HuH-7 (cell line): ENCODE results near the gene MIER3.
A peak's percentile ranks its signal among the peaks of the same experiment; 100 is the strongest.
"Not testable (repeated sequence)": the region's sequence is repeated elsewhere in the genome, so short reads cannot be mapped to it uniquely, and the experiment has no call there.

Experiments used
- DNase-seq: peaks from one replicate; pipeline ENCODE4 v3.0.0; 2011; ENCODE audit warnings: low spot score

The MIER3 gene, protein sequence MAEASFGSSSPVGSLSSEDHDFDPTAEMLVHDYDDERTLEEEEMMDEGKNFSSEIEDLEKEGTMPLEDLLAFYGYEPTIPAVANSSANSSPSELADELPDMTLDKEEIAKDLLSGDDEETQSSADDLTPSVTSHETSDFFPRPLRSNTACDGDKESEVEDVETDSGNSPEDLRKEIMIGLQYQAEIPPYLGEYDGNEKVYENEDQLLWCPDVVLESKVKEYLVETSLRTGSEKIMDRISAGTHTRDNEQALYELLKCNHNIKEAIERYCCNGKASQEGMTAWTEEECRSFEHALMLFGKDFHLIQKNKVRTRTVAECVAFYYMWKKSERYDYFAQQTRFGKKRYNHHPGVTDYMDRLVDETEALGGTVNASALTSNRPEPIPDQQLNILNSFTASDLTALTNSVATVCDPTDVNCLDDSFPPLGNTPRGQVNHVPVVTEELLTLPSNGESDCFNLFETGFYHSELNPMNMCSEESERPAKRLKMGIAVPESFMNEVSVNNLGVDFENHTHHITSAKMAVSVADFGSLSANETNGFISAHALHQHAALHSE

DNA sequence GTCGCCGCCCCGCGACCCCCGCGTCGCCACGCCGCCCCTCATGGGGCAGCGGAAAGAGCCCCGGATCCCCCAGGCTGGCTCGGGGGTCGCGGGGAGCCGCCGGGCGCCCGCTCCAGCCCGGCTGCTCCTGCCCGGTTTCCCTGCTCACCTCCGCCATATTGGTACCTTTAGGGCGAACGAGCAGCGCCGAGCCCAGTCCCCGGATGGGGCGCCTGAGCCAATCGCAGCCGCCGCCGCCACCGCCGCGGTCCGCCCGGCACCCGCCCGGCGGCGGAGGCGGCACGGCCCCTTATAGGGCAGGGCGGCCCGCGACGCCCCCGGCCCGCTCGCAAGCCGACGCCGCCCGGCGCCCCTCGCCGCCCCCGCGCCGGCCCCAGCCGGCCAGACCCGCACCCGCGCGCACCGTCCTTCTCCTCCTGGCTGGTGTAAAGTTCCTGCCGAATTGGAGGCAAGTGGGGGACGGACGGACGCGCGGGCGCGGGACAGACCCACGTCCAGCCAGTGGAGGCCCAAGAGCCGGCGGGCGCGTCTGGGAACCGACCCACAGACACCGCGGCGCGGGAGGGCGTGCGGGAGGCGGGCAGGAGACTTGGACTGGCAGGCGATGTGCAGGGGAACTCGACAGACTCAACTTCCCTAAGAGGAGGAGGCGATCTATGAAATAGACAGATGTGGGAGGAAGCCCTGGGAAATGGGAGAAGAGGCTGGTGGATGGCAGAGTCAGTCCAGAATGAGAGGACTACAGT lies at the start of gene MIER3:
Gene MIER3, minus strand, starts transcription at position 178 of the 746 bp plus-strand sequence. Its CDS starts 21 bp downstream, at position 157.
- DNase-seq = peak; percentile 70

DNA sequence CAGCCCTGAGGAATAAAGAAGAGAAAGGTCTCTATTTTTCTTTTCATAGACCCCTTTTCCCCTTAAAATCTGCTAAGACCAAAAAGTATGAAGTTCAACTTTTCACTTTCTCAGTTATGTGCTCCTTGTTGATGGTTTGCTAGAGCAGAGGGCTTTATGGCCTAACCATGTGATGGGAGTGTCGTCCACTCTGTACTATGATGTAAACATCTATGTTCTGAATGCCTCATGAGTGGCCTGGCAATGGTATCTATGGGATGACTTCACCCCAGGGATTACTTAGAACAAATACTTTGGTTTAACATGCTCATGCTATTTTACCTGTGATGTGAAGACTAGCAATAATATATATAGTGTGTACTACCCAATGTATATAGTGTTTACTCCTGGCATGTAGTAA lies 43.7 kb upstream of the MIER3 start:
- DNase-seq = no peak

DNA sequence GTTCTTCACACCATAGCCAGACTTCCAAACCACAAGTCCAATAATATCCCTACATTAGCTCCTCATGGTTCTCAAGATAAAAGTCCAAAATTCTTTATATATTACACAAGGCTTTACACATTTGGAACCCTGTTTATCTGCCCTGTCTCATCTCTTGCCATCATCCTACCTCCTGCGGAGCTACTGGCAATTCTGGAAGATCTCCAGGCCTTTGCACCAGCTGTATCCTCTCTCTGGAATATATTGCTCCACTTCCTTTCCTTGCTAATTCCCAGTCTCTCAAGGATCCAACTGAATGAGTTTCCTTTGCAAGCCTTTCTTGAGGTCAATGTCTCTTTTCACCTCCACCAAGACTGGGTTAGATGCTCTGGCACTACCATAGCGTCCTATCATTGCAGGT lies 41.3 kb upstream of the MIER3 start:
- no peak for DNase-seq

DNA sequence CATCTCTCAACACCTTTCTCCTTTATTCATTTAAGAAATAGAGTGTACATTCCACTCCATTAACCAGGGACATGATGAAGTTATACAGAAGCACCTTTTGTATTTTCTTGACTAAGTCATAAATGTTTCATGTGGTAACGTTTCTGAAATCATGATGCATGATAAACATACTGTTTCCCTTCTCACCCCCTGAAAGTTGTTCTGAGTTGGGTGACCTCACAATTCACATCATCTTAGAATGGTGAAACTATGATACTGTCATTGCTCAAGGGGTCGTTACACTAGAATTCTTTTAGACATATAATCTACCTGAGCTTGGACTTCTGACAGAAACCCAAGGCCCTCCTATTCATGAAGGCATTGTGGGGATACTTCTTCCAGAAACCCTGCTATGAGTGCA lies 37.8 kb upstream of the MIER3 start:
- no peak for DNase-seq

DNA sequence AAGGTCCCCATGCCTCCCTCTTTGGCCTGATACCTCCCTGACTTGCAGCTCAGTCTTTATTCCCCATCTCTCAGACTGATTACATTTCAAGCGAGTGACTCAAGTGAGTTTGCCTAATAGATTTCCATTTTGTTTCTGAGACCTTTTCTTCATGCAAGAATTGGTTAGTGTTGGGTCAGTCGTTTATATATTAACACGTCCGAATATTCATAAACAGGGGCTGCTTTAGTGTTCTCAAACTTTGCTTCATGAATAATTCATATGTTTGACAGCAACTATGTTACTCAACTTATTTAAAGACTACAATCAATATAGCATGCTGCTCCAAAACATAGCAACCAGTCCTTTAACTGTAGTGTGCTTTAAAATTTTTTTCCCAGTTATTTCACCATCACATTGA lies 36.6 kb upstream of the MIER3 start:
- DNase-seq = no peak

DNA sequence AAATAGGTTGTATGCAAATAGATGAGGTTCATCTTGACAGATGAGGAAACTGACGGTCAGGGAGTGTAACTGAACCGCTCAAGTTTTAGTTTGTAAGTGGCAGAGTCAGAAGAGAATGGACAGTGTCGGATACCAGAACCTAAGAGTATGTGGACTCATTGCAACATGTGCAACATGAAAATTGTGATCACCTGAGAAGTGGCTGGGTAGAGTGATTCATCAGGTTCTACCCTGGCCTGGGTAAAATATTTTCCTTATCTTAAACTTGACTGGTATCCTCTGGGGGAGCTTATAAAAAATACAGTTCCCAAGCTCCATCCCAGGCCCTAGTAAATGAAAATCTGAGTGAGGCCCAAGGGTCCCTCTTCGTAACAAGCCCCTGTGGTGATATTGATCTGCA lies 35.2 kb upstream of the MIER3 start:
- DNase-seq = no peak

DNA sequence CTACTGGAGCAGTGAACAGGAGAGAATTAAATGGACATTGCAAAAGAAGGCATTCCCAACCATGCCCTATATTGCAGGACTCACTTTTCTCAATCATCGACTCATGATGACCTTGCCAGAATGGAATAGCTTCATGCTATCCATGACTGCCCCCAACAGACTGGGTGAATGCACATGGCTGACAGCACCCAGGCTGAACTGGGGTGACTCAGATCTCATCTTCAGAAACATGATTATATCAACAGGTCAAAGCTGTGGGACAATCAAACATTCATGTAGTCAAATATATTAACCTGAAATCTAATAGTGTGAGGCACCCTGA lies 34.7 kb upstream of the MIER3 start:
- DNase-seq = no peak

DNA sequence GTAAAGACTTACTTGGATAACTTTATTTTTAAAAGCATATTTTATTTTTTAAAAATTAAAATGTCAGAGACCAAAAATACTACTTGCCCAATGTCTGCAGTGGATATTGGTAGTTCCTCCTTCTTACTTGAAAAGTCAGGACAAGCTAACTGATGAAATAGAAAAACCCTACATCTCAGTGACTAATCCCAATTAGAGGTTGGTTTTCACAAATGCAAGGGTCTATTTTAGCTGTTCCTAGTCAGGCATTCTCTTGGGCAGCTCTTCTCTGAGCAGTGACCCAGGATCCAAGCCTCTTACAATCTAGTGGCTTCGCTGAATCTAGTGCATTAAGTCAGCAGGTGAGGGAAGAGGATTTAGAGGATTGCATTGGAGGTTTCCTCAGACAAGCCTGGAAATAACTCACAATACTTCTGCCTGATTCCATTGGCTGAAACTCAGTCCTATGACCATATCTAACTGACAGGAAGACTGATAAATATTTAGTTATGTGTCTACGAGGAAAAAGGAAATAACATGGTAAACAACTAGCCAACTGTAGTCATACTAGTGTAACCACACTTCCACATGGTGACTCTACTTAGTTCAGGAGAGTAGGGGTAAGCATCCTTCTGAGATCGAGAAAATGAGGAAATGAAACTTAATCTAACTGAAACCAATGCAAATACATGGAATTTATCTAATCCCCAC lies 34.2 kb upstream of the MIER3 start:
- no peak for DNase-seq

DNA sequence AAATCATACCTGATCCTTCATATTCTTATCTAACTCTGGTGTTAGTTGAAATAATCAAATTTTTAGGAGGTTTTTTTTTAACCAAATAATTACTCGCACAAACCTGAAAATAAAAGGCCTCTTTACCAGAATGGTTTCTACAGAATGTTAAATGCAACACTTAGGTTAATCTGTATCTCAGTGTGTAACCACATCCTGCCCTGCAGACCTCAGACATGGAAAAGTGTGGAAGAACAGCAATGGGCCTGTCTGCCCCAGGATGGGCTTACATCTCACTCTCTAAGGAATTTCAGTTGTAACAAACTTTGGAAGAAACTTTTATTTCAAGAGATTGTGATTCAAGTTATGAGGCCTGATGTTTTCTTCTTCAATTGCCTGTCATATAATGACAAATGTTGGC lies 32.5 kb upstream of the MIER3 start:
- DNase-seq = no peak

DNA sequence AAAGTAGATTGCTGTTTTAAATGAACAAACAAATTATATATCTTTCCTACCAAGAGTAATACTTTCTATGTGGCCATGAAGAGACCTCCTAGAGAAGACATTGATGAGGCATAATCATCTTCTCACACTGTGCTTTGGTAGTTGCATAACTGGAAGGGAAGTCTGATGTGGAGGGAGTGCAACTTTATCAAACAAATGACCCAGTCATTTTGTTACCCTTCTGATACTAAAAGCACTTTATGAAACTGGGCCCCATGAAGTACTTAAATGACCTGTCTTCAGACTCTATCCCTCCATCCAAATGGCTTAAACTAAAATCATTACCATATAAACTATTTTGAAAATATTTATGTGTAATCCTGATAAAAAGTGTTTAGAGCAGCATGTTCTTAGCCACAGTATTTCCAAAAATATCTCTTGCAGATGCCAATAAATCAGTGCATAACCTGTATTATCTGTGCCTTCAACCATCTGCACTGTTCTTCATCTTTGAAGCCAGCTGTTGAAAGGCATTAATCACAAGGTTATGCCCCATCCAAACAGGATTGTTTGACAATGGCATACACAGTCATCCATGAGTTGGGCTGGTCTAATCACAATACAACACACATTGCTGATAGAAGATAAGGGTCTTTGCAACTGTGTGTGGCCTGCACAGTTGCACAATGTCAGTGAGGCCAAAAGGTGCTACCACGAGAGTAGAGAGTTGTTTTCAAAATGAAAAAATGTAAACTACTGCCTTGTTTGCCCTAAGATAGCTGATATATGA lies 31.9 kb upstream of the MIER3 start:
- DNase-seq = peak; percentile 15

DNA sequence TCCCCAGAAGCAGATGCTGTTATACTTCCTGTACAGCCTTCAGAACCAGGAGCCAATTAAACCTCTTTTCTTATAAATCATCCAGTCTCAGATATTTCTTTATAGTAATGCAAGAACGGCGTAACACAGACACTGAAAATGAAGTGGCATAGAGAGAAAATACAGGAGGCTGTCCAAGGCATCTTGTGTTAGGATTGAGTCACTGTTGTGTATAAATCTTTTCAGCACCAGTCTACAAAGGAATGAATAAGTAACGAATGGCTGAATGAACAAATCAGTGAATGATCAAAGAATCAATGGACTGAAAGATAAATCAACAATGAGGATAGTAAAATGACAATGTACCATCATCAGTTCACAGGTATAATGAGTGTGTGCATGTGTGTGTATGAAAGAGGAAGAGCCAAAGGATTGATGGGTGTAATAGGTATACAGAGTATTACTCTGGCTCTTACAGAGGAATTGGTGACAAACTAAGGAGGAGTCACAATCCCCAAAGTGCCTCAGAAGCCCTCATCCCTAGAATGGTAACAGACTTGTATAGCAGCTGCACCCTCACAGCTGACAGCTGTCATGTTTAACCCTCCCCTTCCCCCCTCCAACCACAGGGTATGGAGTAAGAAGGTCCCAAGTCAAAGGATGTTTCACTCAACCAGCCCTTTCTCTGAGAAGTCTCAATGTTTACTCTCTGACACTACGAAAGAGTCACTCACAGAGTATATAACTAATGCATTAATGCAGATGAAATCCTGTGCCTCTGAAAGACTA lies 29.8 kb upstream of the MIER3 start:
- DNase-seq = no peak

DNA sequence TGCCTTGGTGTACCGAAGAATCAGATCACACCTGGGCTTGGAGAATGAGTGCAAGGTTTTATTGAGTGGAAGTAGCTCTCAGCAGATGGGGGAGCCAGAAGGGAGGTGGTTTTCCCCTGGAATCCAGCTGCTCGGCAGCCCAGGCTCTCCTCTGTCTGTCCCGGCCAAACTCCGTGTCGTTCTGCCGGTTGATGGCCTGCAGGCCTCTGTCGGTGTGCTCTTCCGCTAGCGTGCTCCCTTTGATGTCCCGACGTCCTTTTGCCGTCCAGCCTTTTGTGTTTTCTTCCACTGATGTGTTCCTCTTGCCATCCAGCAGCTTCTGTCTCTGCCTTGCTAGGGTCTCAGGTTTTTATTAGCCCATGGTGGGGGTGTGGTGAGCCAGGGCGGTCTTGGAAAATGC lies 28.0 kb upstream of the MIER3 start:
- no peak for DNase-seq

DNA sequence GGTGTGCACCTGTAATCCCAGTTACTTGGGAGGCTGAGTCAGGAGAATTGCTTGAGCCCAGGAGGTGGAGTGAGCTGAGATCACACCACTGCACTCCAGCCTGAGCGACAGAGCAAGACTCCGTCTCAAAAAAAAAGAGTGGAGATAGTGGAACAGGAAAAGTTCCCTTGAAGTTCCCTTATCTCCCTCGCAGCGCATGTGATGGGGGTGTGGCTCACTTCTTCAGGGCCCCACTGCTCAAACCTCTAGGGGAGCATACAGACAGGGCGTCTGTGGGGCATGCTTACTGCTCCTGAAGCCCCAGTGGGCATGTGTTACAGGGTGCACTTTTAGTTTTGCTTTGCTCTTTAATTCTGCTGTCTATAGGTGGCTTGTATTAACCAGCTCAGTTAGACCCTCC lies 27.6 kb upstream of the MIER3 start:
- DNase-seq = not testable (repeated sequence)

DNA sequence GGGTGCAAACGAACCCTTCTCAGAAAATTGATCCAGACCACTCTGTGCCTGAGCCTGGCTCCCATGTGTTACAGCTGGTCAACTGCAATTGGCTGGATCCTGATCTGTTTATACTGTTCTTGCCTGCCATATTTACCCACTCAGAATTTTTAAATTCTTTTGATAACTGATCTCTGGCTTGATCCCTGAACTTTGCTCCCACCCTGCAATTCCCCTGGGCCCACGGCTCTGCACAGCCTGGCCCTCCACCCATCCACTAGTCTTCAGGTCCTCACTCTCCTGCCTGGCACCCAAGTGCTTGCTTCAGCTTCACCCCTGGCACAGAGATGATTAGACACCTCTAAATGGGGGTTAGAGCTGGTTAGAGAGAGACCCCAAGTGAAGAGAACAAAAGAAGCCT lies 25.9 kb upstream of the MIER3 start:
- no peak for DNase-seq

DNA sequence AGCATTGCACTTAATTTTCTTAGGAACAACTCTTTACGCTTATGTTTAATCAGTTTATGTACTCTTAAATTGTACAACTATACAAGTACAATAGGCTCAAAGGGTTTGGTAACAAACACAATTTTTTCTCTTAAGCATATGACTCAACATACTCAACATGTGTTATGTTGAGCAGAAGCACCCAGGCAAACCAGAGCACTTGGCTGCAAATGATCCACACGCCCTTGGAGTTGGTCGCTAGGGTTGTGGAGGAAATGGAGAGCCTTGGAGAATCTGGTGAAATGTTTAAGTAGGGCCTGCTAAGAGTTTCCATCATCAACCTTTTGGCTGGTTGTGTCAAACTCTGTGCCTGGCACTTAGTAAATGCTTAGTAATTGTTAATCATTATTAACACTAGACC lies 25.1 kb upstream of the MIER3 start:
- DNase-seq = no peak

DNA sequence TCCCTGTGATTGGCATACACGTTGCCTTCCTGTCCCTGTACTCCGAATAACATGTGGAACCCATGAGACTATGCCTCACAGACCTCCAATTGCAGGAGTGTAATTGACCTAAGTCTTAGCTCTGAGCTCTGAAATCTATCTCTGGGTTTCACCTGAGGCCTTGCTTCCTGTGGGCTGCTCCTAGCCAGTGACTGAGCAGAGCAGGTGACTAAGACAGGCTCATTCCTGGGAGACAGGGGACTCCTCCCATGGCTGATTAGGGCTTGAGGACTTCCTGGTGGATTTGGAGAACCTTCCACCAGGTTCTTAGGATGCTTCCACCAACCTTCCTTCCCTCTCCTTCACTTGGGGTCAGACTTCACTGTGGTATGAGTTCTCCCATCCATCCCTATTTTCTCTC lies 22.3 kb upstream of the MIER3 start:
- no peak for DNase-seq

DNA sequence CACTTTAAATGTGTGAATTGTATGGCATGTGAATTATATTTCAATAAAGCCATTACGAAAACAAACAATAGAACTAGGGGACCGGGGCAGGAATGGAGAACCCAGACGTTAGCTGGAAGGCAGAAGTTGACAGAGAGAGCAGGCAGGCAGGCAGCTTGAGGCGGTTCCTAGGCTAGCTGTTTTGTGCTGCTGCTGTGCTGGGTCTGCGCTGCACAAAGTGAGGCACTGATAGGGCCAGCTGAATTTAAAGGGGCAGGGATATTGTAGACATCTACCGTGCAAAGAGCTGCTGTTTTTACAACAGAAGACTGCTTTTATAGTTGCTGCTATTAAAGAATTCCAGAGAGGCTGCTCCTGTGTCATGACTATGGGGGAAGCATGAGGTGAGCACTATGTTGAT lies 21.6 kb upstream of the MIER3 start:
- no peak for DNase-seq

DNA sequence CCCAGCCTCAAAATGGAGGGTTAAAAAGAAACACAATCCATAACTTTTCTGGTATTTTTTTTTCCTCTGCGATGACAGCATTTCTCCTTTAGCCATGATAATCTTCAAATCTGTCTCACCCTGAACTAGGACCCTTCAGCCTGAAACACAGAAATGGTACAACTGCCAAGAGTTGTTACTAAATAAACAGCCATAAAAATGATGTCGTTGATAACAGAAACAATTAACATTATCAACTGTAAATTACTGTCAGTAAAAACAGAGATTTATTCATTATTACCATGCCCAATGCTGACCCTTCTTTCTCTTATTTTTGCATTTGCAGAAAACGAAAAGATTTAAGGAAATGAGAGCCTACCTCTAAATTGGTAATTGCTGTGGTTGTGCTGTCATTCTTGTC lies 19.4 kb upstream of the MIER3 start:
- no peak for DNase-seq

DNA sequence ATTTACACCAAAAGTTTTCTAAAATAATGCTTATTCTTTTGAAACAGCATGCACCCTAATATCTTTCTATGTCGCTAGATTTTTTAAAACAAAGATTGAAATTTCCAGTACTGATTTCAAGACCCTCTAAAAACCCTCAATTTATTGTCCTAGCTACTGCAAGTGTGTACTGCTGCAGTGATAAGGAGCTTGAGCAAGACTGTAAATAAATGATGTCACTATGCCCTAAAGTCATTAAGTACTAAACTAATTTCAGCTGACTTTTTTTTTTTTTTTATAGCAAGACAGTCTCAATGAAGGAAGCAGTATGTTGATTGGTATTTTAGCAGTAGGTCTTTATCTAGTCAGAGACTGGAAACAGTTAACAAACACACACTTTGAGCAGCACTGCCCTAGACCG lies 12.2 kb upstream of the MIER3 start:
- DNase-seq = no peak

DNA sequence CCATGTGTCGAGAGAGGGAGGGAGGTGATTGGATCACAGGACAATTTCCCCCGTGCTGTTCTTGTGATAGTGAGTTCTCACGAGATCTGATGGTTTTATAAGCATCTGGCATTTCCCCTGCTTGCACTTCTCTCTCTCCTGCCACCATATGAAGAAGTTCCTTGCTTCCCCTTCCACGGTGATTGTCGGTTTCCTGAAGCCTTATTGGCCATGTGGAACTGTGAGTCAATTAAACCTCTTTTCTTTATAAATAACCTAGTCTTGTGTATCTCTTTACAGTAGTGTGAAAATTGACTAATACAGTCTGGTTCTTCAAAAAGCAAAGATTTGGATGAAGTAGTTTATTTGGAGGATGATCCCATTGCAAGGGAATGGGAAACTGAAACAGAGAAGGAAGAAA lies 11.3 kb upstream of the MIER3 start:
- DNase-seq = no peak

DNA sequence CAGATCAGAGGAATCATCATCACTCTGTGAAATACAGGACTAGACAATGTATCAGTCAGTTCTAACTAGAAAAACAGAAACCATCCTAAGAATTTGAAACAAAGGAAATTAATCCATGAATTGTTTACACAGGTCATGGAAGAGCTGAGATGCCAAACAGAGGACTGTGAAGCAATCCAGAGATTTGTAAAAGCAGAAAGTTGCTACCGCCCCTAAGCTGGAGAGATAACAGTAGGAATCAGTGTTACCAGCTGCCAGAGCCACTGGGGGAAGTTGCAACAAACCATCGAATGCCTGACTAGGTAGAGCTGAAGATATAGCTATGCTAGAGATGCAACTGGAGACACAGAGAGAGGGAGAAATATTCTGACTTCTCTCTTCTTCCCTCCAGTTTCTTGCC lies 10.4 kb upstream of the MIER3 start:
- peak; percentile 14 for DNase-seq
